Measurements from ENCODE around the gene QRSL1. TPM values are rescaled to one million over a fixed set of nuclear protein-coding genes. Genes with fewer than 3 reads are reported as not detected.

The QRSL1 gene
- total RNA-seq, 3 donors from 2014 or later, result 7.4 to 17.1 (median 9.2) TPM

GRCh38 chr6:106617857-106618256 is 11.5 kb upstream of the QRSL1 start:
- no peaks in the 10 kb centered on the region for H3K36me3 ChIP-seq
- no peak for DNase-seq (ENCODE audit: low spot score in 2 of 2)
- no peak overlapping the region for H3K4me3 ChIP-seq
- TF ChIP-seq CTCF (IDR thresholded peaks at IDR 0.05) (no peak), POLR2AphosphoS5 (IDR thresholded peaks at IDR 0.05) (no peak), POLR2A (IDR thresholded peaks at IDR 0.05) (no peak)
- H3K9me3 ChIP-seq, result no peaks in the 10 kb centered on the region
- no peak overlapping the region for H3K27ac ChIP-seq
- no peaks in the 10 kb centered on the region for H3K27me3 ChIP-seq
- intact Hi-C loops (cut with DNase I; ENCODE audit: low total_unique reads), result no loop called here
- no peaks in the 10 kb centered on the region for H3K4me1 ChIP-seq

- intact Hi-C loops (cut with DNase I; ENCODE audit: low total_unique reads), result no loop called here
- no peak overlapping the region for H3K4me3 ChIP-seq
These were observed 11.1 kb upstream of the QRSL1 start for GRCh38 chr6:106618324-106618723.

GRCh38 chr6:106619223-106619622 is 10.2 kb upstream of the QRSL1 start:
- Histone ChIP-seq H3K36me3 (no peaks in the 10 kb centered on the region), H3K27me3 (no peaks in the 10 kb centered on the region), H3K4me3 (no peak overlapping the region), H3K27ac (no peak overlapping the region), H3K4me1 (no peaks in the 10 kb centered on the region), H3K9me3 (no peaks in the 10 kb centered on the region)
- no peak for DNase-seq (ENCODE audit: low spot score in 2 of 2)
- TF ChIP-seq POLR2A (IDR thresholded peaks at IDR 0.05) (no peak), POLR2AphosphoS5 (IDR thresholded peaks at IDR 0.05) (no peak), CTCF (IDR thresholded peaks at IDR 0.05) (no peak)
- intact Hi-C loops (cut with DNase I; ENCODE audit: low total_unique reads), result no loop called here

More at GRCh38 chr6:106618324-106618723, 11.1 kb upstream of the QRSL1 start:
- no peak for DNase-seq (ENCODE audit: low spot score in 2 of 2)
- H3K27me3 ChIP-seq, result no peaks in the 10 kb centered on the region
- no peaks in the 10 kb centered on the region for H3K9me3 ChIP-seq
- no peaks in the 10 kb centered on the region for H3K4me1 ChIP-seq
- no peaks in the 10 kb centered on the region for H3K36me3 ChIP-seq
- H3K27ac ChIP-seq, result no peak overlapping the region
- TF ChIP-seq CTCF (IDR thresholded peaks at IDR 0.05), result no peak
- TF ChIP-seq POLR2AphosphoS5 (IDR thresholded peaks at IDR 0.05), result no peak
- TF ChIP-seq POLR2A (IDR thresholded peaks at IDR 0.05), result no peak

GRCh38 chr6:106620931-106621672 is 8.3 kb upstream of the QRSL1 start:
- H3K4me1 ChIP-seq, result no peaks in the 10 kb centered on the region
- TF ChIP-seq POLR2A (IDR thresholded peaks at IDR 0.05), result no peak

GRCh38 chr6:106622412-106622811 is 7.0 kb upstream of the QRSL1 start:
- no peak overlapping the region for H3K4me3 ChIP-seq
- no peaks in the 10 kb centered on the region for H3K9me3 ChIP-seq
- no peaks in the 10 kb centered on the region for H3K36me3 ChIP-seq
- no peak overlapping the region for H3K27ac ChIP-seq
- DNase-seq (ENCODE audit: low spot score in 2 of 2), result no peak
- intact Hi-C loops (cut with DNase I; ENCODE audit: low total_unique reads), result no loop called here
- no peaks in the 10 kb centered on the region for H3K27me3 ChIP-seq
- TF ChIP-seq CTCF (IDR thresholded peaks at IDR 0.05), result no peak
- TF ChIP-seq POLR2AphosphoS5 (IDR thresholded peaks at IDR 0.05), result no peak
- TF ChIP-seq POLR2A (IDR thresholded peaks at IDR 0.05), result no peak
- no peaks in the 10 kb centered on the region for H3K4me1 ChIP-seq

More at GRCh38 chr6:106620931-106621672, 8.3 kb upstream of the QRSL1 start:
- H3K36me3 ChIP-seq, result no peaks in the 10 kb centered on the region
- no peak for DNase-seq (ENCODE audit: low spot score in 2 of 2)
- peak overlapping the region; percentile 41 to 73 for H3K27ac ChIP-seq
- H3K9me3 ChIP-seq, result no peaks in the 10 kb centered on the region
- H3K4me3 ChIP-seq, result no peak overlapping the region
- intact Hi-C loops (cut with DNase I; ENCODE audit: low total_unique reads), result no loop called here
- H3K27me3 ChIP-seq, result no peaks in the 10 kb centered on the region

All from breast epithelium (tissue), 4 donors.